C1 segment of cervical spinal cord (tissue), 14 donors: ENCODE results near the gene MRFAP1L1.
A peak's percentile ranks its signal among the peaks of the same experiment; 100 is the strongest.
"Not testable (repeated sequence)": the region's sequence is repeated elsewhere in the genome, so short reads cannot be mapped to it uniquely, and the experiment has no call there.

Experiments
- DNase-seq, 14 donors: peaks; one replicate each; lab custom pipeline; 2025; lab: John Stamatoyannopoulos, UW

Gene MRFAP1L1

DNA sequence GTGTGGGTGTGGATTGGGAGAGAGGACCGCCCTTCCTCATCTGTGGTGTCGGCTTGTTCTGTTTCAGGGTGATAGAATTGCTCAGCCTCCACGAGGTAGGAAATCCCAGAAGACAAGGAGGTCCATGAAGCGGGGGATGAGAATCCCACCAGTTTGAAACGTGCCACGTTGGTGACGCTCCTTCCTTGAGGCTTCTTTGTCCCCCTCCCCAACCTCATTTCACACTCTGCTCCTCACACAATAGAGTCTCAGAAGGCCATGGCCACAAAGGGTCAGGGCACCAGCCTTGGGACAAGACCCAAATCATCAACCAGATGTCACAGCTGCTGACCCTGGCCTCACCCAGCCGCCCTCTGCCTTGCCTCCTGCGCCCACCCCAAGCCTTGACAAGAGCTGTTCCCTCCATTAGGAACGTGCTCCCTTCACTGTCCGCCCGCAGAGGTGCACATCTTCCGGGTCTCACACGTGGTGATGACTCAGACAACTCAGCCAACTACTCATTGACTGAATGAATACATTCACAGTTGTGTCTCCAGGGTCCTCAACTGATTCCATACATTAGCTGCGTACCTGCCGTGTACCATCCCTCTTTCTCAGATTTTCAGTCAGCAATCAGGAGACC lies 24.6 kb upstream of the MRFAP1L1 start:
- DNase-seq: no peak

GRCh38 chr4:6733358-6734164 lies 23.9 kb upstream of the MRFAP1L1 start:
- DNase-seq: no peak

DNA sequence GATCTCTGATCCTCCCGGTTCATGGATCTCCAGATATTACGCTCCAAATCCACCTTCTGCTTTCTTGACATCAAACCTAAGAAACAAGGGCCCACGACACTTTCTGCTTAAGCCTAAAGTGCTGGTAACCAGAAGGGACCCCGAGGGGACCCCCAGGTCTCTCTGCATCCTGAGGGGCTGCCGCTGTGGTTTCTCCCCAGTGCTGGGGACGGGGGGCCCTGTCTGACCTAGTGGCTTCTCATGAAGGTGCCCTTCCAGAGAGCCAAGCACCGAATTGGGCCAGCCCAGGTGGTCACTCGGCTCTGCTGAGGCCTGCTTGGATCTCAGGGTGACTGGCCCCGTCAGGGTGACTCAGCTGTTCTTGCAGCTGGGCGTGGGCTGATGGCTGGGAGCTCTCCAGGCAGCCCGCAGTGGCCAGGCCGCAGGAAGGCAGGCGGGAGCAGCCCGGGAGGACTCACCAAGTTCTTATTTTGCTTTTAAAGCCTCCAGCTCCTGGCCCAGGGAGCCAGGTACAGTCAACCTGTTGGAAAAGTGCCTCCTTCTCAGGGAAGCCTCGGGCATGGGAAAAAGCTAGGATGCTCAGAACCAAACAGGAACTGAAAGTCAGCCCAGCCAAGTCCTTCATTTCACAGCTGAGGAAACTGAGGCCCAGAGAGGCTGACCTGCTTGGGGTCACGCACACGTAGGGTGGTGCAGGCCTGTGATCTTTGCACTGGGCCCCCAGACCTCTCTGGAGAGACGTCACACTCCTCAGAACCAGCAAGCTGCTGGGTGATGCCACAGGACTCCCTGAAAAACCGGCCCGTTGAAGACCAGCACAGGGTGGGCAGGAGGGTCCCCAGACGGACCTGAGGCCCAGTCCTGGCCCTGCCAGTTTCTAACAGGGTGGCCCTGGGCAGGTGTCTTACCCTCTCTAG lies 23.0 kb upstream of the MRFAP1L1 start:
- DNase-seq: peak in 8 of 14 donors; percentile 23 to 83 (median 46)

- no peak for DNase-seq
Observed at GRCh38 chr4:6731780-6732179, 22.1 kb upstream of the MRFAP1L1 start.

- DNase-seq: no peak
Observed at GRCh38 chr4:6731318-6731675, 21.6 kb upstream of the MRFAP1L1 start.

- peak in 1 of 14 donors; percentile 60 for DNase-seq
Observed at GRCh38 chr4:6730603-6731317, 21.1 kb upstream of the MRFAP1L1 start.

GRCh38 chr4:6728320-6729029 lies 18.8 kb upstream of the MRFAP1L1 start:
- DNase-seq: no peak

DNA sequence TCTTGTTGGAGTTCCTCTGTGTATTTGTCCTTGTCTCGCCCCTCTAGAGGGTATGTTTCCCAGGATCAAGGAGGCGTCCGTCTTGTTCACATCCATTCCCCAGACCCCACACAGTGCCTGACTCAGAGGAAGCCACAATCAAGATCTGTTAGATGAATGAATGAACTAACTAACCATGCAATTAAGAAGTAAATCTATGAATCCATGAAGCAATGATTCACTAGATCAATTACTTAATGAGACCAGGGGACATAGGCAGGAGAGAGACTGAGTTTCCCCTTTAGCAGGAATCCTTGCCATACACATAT lies 18.2 kb upstream of the MRFAP1L1 start:
- no peak for DNase-seq

- peak in 13 of 14 donors; percentile 56 to 96 (median 80) for DNase-seq
Observed at GRCh38 chr4:6727081-6727942, 17.6 kb upstream of the MRFAP1L1 start.

GRCh38 chr4:6725427-6725961 lies 15.8 kb upstream of the MRFAP1L1 start:
- not testable (repeated sequence) for DNase-seq

DNA sequence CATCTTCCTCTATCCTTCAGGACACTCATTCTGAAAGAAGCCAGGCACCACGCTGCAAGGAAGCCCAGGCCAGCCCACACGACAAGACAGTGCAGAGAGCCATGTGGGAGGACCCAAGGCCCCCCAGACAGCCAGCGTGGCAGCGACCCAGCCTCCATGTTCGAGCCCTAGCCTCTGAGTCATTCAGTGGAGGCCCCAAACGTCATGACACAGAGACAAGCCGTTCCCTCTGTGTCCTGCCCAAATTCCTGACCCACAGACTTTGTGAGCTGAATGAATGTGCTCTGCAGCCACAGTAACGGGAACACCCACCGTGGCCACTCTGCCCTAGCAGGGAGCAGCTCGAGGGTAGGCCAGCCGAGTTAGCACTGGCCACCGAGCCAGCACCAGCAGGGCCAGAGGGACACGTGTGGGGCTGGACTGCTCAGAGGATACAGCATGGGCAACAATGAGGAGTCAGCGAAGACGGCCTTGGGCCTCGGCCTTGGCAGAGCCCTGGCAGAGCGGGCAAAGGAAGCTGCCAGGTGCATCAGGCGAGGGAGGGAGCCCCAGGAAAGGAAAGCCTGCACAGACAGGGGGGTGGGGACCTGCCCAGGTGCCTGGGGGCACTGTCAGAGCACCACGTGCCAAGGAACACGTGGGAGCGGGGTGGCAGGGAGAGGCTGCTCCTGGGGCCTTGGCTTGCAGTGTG lies 14.9 kb upstream of the MRFAP1L1 start:
- DNase-seq: peak in 4 of 14 donors; percentile 47 to 81 (median 61)

DNA sequence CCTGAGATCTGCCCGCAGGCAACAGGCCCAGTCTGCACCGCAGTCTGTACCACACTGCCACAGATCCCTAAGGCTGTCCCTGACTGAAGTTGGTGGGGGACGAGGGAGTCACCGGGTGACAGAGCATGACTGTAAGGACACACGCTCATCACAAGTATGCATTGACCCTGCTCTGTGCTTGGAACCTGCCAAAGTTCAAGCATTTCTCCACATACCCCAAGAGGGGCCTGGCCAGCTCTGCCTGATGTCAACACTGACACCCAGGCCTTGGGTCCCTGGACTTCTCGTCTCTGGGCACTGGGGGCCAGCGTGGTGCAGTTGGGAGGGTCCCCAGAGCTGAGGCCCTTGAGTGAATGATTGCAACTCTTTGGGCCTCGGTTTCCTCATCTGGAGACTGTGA lies 14.2 kb upstream of the MRFAP1L1 start:
- no peak for DNase-seq

DNA sequence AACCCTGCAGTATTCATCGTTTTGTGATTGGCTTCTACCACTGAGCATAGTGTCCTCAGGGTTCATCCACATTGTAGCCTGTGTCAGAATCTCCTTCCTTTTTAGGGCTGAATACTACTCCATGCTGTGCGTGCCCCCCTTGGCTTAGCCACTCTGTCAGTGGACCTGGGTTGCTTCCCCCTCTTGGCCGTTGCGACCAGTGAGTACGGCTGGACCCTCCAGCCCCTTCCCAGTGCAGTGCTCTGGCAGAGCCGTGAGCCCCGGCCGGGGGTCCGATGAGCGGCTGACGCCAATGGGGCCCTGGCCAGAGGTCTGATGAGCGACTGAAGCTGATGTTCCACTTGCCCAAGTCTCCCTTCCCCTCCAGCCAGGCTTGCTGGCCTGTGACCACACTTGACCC lies 13.2 kb upstream of the MRFAP1L1 start:
- no peak for DNase-seq

DNA sequence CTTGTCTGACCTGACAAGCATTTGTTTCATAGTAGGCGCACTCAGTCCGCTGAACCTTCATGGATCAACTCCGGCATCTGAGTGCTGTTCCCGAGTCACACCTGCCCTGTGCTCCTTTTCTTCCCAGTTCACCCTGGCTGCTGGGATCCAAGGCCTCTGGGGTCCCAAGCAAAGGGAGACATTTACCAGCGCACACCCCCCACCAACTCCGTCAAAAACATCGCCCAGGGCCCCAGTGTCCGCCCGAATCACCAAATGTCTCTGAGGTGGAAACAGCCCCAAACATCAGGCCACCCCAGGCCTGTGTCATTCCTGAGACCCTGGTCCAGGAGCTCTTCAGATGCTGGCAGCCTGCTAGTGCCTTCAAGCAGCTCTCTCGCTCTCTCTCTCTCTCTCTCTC lies 11.5 kb upstream of the MRFAP1L1 start:
- no peak for DNase-seq

DNA sequence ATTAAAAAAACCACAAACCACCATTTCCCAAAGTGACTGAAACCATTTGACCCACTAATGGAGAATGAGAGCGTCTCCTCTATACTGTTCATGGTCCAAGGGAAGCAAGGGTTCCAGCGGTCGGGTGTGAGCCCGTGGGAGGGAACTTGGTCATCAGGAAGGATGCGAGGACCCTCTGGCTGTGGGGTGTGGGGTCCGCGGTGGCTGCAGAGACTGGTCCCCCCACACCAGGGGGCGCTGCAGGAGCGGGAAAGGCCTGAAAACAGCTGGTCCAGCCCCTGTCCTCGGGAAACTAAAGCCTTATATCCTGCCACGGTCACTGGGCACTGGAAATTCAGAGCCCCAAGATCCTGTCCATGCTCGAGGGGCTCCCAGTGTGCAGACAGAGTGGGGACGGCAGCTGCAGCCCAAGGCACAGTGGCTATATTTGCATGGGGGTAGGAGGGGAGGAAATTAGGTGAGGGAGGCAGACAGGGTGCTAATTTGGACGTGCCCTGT lies 10.6 kb upstream of the MRFAP1L1 start:
- DNase-seq: peak in 12 of 14 donors; percentile 28 to 86 (median 70)

GRCh38 chr4:6719611-6720179 lies 10.0 kb upstream of the MRFAP1L1 start:
- DNase-seq: no peak

DNA sequence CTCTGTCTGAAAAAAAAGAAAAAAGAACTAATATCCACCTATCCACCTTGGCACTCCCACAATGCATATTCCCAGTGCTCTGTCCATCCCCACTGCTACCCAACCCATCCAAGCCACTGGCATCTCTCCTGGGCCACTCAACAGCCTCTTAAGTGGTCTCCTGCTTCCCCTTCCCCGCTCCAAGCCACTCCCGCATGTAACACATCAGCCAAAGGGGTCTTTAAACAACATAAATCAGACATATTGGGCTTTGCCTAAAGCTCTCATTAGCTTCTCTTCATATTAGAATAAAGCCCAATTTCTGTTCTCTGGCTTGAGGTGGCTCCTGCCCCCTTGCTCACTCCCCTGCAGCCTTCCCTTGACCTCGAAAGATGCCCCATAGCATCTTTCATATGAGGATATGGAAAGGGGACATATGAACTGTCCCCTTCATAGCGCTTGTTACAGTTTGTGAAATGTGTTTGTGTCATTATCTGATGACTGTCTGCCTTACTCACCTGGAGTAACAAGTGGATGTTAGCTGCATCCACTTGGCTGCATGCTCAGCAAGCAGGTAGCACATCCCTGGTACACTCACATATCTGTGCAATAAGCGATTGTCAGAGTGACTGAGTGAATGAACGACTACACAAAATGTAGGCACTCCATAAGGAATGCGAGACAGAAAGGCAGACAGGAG lies 9.4 kb upstream of the MRFAP1L1 start:
- DNase-seq: no peak
